A204.1 (cell line): ENCODE measurements around the gene CHML.
"Not testable (repeated sequence)": the region's sequence is repeated elsewhere in the genome, so short reads cannot be mapped to it uniquely, and the experiment has no call there.

Experiments used
- FAIRE-seq: peaks from 2 replicates; lab custom pipeline; 2012; peaks lifted over from hg19 to GRCh38; lab: Jason Lieb, UNC

CHML gene, protein sequence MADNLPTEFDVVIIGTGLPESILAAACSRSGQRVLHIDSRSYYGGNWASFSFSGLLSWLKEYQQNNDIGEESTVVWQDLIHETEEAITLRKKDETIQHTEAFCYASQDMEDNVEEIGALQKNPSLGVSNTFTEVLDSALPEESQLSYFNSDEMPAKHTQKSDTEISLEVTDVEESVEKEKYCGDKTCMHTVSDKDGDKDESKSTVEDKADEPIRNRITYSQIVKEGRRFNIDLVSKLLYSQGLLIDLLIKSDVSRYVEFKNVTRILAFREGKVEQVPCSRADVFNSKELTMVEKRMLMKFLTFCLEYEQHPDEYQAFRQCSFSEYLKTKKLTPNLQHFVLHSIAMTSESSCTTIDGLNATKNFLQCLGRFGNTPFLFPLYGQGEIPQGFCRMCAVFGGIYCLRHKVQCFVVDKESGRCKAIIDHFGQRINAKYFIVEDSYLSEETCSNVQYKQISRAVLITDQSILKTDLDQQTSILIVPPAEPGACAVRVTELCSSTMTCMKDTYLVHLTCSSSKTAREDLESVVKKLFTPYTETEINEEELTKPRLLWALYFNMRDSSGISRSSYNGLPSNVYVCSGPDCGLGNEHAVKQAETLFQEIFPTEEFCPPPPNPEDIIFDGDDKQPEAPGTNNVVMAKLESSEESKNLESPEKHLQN

GRCh38 chr1:241640149-241640866 is at the start of gene CHML, which contains the start of gene OPN3:
TSS of gene CHML (minus strand) at chr1:241640369. CDS start at chr1:241635766, 4,603 bp downstream.
TSS of gene OPN3 (minus strand) at chr1:241640369. CDS start at chr1:241640254, 115 bp downstream.
- FAIRE-seq, result no peak

DNA sequence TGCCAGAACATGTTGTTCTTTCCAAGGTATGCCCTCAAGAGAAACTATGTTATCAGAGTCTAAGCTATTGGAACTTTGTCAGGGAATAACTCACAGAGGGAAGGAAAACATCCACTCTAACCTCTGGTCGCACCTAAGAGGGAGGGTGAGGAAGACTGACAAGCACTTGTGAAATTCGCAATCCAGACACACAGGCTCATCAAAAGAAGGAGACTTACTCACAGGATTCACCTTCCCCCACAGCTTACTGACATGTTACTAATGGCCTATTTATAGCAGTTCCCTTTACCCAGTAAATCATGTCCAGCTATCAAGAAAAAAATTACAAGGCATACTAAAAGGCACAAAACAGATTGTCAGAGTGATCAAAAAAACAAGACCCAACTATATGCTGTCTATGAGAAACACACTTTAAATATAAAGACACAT is 48.8 kb upstream of the CHML start:
- no peak for FAIRE-seq

GRCh38 chr1:241684108-241684507 is 43.9 kb upstream of the CHML start:
- no peak for FAIRE-seq

DNA sequence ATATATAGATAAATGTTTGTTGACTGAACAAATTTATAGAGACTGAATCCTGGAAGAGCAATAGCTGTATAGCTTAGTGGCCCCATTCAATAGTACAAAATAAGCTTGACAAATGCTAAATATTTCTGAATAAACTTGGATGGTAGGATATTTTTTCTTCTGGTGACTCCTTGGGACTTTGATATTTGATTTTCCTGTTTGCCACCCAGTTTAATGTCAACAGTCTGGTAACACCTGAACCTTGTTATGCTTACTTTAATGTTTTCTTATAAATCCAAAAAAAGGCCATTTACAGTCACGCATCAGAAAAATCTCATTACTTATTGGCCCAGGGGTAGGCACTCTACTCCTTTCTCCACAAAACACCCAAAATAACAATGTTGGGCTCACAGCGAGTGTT is 42.8 kb upstream of the CHML start:
- no peak for FAIRE-seq

- FAIRE-seq, result not testable (repeated sequence)
Observed at GRCh38 chr1:241681861-241682448, 41.8 kb upstream of the CHML start.

- no peak for FAIRE-seq
Observed at GRCh38 chr1:241679961-241680360, 39.8 kb upstream of the CHML start.

GRCh38 chr1:241679404-241679803 is 39.2 kb upstream of the CHML start:
- FAIRE-seq, result no peak

GRCh38 chr1:241678536-241678935 is 38.4 kb upstream of the CHML start:
- no peak for FAIRE-seq

DNA sequence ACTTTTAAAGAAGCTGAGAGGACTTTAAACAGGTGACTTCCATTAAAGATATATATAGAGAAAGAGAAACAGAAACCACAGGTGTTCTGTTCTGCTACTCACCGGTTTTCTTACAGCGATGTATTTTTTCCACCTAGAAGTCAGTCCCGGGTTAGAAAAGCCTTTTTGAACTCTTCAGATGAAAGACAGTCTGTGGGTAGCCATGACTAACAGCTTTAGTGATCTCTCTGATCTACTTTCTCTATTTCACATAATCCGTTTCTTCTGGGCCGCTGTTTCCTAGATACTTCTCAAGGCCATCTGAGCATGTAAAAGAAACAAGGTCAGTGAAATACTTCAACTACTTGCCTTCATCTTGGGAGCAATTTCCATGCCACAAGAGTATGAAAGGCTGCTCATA is 37.0 kb upstream of the CHML start:
- FAIRE-seq, result no peak

GRCh38 chr1:241675983-241676382 is 35.8 kb upstream of the CHML start:
- no peak for FAIRE-seq

DNA sequence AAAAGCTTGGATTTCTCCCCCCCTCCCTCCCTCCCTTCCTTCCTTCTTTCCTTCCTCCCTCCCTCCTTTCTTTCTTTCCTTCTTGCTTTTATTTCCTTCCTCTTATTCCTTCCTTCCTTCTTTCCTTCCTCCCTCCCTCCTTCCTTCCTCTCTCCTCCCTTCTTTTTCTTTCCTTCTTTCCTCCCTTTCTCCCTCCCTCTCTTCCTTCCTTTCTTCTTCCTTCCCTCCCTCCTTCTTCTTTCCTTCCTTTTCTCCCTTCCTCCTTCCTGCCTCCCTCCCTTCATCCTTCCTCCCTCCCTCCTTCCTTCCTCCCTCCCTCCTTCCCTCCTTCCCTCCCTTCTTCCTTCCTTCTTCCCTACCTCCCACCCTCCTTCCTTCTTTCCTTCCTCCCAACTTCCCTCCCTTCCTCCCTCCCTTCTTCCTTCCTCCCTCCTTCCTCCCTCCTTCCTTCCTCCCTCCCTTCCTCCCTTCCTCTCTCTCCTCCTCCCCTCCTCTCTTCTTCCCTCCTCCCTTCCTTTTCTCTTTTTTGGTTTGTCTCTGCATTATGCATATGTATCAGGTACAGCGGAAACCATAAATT is 34.7 kb upstream of the CHML start:
- FAIRE-seq, result no peak

- no peak for FAIRE-seq
Observed at GRCh38 chr1:241672301-241672700, 32.1 kb upstream of the CHML start.

DNA sequence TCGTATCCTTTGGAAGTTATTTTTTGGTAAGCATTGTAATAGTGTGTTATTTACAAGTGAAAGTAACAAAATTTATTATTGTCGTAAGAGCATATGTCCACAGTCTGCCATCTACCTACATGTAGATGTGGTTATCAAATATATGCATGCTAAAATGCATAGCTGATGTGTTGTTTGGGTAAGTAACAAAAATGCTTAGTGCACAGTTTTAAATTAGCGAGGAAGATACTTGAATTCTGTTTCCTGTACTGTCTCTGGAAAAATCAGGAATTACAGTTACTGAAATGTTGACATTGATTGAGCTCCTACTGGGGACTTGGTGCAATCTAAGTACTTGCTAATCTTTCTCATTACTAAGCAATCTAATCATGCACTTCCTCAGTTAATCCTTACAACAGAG is 26.2 kb upstream of the CHML start:
- FAIRE-seq, result no peak

- FAIRE-seq, result no peak
Observed at GRCh38 chr1:241660424-241660972, 20.3 kb upstream of the CHML start.

GRCh38 chr1:241659016-241659415 is 18.8 kb upstream of the CHML start:
- not testable (repeated sequence) for FAIRE-seq

- no peak for FAIRE-seq
Observed at GRCh38 chr1:241658081-241658793, 18.1 kb upstream of the CHML start.

DNA sequence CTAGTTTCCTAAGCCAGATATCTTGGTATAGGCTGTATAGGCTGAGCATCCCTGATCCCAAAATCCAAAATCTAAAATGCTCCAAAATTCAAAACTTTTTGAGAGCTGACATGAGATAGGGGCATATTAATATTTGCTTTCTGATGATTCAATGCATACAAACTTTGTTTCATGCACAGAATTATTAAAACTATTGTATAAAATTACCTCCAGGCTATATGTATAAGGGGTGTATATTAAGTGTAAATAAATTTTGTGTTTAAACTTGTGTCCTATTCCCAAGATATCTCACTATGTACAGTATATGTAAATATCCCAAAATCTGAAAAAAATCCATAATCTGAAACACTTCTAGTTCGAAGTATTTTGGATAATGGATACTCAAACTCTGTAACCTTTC is 14.5 kb upstream of the CHML start:
- no peak for FAIRE-seq

GRCh38 chr1:241654019-241654418 is 13.8 kb upstream of the CHML start:
- no peak for FAIRE-seq

GRCh38 chr1:241652012-241652411 is 11.8 kb upstream of the CHML start, which contains the start of gene WDR64:
TSS of gene WDR64 (plus strand) at chr1:241652281. CDS start at chr1:241652485, 204 bp downstream.
- FAIRE-seq, result no peak

DNA sequence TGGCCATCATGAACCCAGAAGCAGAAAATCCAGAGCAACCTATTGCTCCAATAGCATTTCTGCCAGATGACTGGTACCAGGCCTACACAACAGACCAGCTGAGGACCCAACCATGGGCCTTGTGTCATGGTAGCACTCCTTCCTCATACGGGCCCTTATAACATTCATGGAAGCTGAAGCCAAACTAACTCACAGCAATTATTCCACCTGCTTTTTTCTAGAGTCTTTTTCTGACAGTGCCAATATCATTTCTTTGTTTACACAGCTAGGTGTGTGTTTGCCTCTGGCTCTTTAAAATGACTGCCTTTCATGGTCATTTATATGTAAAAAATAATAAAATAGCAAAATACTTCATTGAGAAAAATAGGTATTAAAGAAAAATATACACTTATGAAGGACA is 8.0 kb upstream of the CHML start:
- FAIRE-seq, result no peak

- no peak for FAIRE-seq
Observed at GRCh38 chr1:241647658-241648057, 7.5 kb upstream of the CHML start.
